Motor neuron (in vitro differentiated cells): ENCODE results near the gene SLC4A1. TPM values are rescaled to one million over a fixed set of nuclear protein-coding genes. Genes with fewer than 3 reads are reported as not detected.
A peak's percentile ranks its signal among the peaks of the same experiment; 100 is the strongest.

ENCODE experiments used
- ATAC-seq, 8 experiments: fragments of 200-7000 bp; cut with Tn5 transposase; replicated peaks in 6 of 8; 2 replicates each; pipeline ENCODE4 v1.8.0; 2021; ENCODE audit warnings: mild to moderate bottlenecking in 8 of 8, moderate library complexity in 8 of 8
- H3K27ac ChIP-seq, 2 donors: fragments of 250-450 bp; sonication (Bioruptor Pico); 2 replicates each; pipeline ENCODE4 v1.9.0; 2021; ENCODE audit warnings: antibody characterized with exemption in 2 of 2, mild to moderate bottlenecking in 2 of 2, moderate library complexity in 1 of 2
- H3K4me1 ChIP-seq, 2 donors: fragments of 250-450 bp; sonication (Bioruptor Pico); replicated peaks in 1 of 2; 2 replicates each; pipeline ENCODE4 v1.6.1; 2021; ENCODE audit warnings: antibody characterized with exemption in 2 of 2, mild to moderate bottlenecking in 2 of 2, moderate library complexity in 1 of 2
- H3K4me3 ChIP-seq, 5 donors: fragments of 250-450 bp; sonication (Bioruptor Pico); 2 replicates each; pipeline ENCODE4 v1.9.0; 2021; ENCODE audit warnings: antibody characterized with exemption in 5 of 5, mild to moderate bottlenecking in 5 of 5, moderate library complexity in 4 of 5
- WGBS, 10 experiments: fragments of 450-650 bp; shearing (Covaris generic); methylation state at CpG; one replicate each; pipeline ENCODE4 v1.0.0; 2022; 5-methylcytosine and 5-hydroxymethylcytosine counted together
- in situ Hi-C, 9 experiments: fragments of 400-800 bp; cut with MboI; loops; one replicate each; pipeline ENCODE4 v1.15.0; 2021; ENCODE audit warnings: low sequenced_read_pairs in 9 of 9, low pct_unique_long_range_greater_than_20kb in 2 of 9; ENCODE audit not compliant: unreplicated experiment in 9 of 9
- total RNA-seq, 8 experiments: library from RNA; unstranded; fragments of 300-600 nt; gene quantifications; 2 replicates each; pipeline versions ENCODE4 v1.2.3 to v1.2.4, GENCODE V29; 2022

Gene SLC4A1
- total RNA-seq, 8 experiments from 2014 or later: 0.05 to 0.62 (median 0.10) TPM; not detected in 1

GRCh38 chr17:44309472-44309871 is 41.5 kb upstream of the SLC4A1 start:
- Histone ChIP-seq H3K27ac (peak overlapping the region in 1 of 2 donors; percentile 52), H3K4me3 (peak overlapping the region; percentile 40 to 60 (median 56)), H3K4me1 (peaks cover 20 to 34% of the 10 kb centered on the region in 2 donors)
- in situ Hi-C loops: loop anchor here in 1 of 9 experiments (10.0 kb wide), 1 partner anchor 85 kb away; no protein-coding TSS in a partner anchor
- no peak for ATAC-seq
- 14 to 20% methylated on average over 1 of the region's 5 CpGs; no CpG with 5 or more reads in 8 of the 10 experiments for WGBS, 10 experiments

- 0% methylated on average over 7 of the region's 15 CpGs; no CpG with 5 or more reads in 9 of the 10 experiments for WGBS, 10 experiments
Observed at GRCh38 chr17:44308865-44309264, 40.9 kb upstream of the SLC4A1 start.

GRCh38 chr17:44308320-44308818 is 40.4 kb upstream of the SLC4A1 start, which contains the start of gene RUNDC3A:
RUNDC3A (plus strand) TSS chr17:44308601; CDS start chr17:44308833, 232 bp downstream.
- peak; percentile 88 to 94 (median 92) for ATAC-seq
- Histone ChIP-seq H3K4me3 (peak within 1 kb of the TSS; percentile 40 to 60 (median 56)), H3K27ac (peak within 1 kb of the TSS; percentile 71 to 86), H3K4me1 (peaks cover 20 to 34% of the 10 kb centered on the region in 2 donors)
- no CpG with 5 or more reads among the region's 39 CpGs for WGBS, 10 experiments
- in situ Hi-C loops: loop anchor here in 1 of 9 experiments (10.0 kb wide), 1 partner anchor 84 kb away; no protein-coding TSS in a partner anchor

More at GRCh38 chr17:44308865-44309264, 40.9 kb upstream of the SLC4A1 start:
- in situ Hi-C loops: loop anchor here in 1 of 9 experiments (10.0 kb wide), 1 partner anchor 84 kb away; no protein-coding TSS in a partner anchor
- ATAC-seq: peak in 6 of 8 experiments; percentile 3 to 26 (median 10)
- H3K27ac ChIP-seq: peak overlapping the region; percentile 52 to 86
- H3K4me3 ChIP-seq: peak overlapping the region; percentile 40 to 60 (median 56)
- H3K4me1 ChIP-seq: peaks cover 20 to 34% of the 10 kb centered on the region in 2 donors

- H3K27ac ChIP-seq: peak overlapping the region; percentile 71 to 86
- peak overlapping the region; percentile 40 to 60 (median 56) for H3K4me3 ChIP-seq
Observed at GRCh38 chr17:44307387-44308186, 39.7 kb upstream of the SLC4A1 start.

GRCh38 chr17:44304651-44305050 is 36.7 kb upstream of the SLC4A1 start:
- Histone ChIP-seq H3K27ac (no peak overlapping the region), H3K4me3 (no peak overlapping the region), H3K4me1 (peaks cover 5 to 10% of the 10 kb centered on the region in 2 donors)
- in situ Hi-C loops: loop anchor here in 1 of 9 experiments (10.0 kb wide), 1 partner anchor 80 kb away; no protein-coding TSS in a partner anchor
- ATAC-seq: no peak

More at GRCh38 chr17:44307387-44308186, 39.7 kb upstream of the SLC4A1 start:
- peak; percentile 73 to 90 (median 80) for ATAC-seq
- in situ Hi-C loops: loop anchor here in 1 of 9 experiments (10.0 kb wide), 1 partner anchor 83 kb away; no protein-coding TSS in a partner anchor
- peaks cover 20 to 34% of the 10 kb centered on the region in 2 donors for H3K4me1 ChIP-seq
- whole genome bisulfite sequencing, 10 experiments: 0 to 10% (median 0%) methylated on average over 1 to 5 of the region's 26 CpGs; no CpG with 5 or more reads in 4 of the 10 experiments

- 21 to 69% (median 44%) methylated on average over 1 to 2 of the region's 3 CpGs; no CpG with 5 or more reads in 5 of the 10 experiments for WGBS, 10 experiments
- in situ Hi-C loops: no loop called here
Observed at GRCh38 chr17:44297975-44298374, 30.0 kb upstream of the SLC4A1 start.

GRCh38 chr17:44293509-44294226 is 25.7 kb upstream of the SLC4A1 start:
- WGBS, 10 experiments: 23 to 90% (median 79%) methylated on average over 4 to 6 of the region's 9 CpGs; no CpG with 5 or more reads in 4 of the 10 experiments
- Histone ChIP-seq H3K4me3 (no peak overlapping the region), H3K4me1 (no peaks in the 10 kb centered on the region), H3K27ac (no peak overlapping the region)
- in situ Hi-C loops: no loop called here
- ATAC-seq: no peak

More at GRCh38 chr17:44297975-44298374, 30.0 kb upstream of the SLC4A1 start:
- no peak overlapping the region for H3K4me3 ChIP-seq
- no peak for ATAC-seq
- no peak overlapping the region for H3K27ac ChIP-seq
- H3K4me1 ChIP-seq: no peaks in the 10 kb centered on the region

- Histone ChIP-seq H3K27ac (no peak overlapping the region), H3K4me1 (no peaks in the 10 kb centered on the region), H3K4me3 (no peak overlapping the region)
- ATAC-seq: no peak
- in situ Hi-C loops: no loop called here
- 17 to 83% (median 59%) methylated on average over 1 to 8 of the region's 8 CpGs; no CpG with 5 or more reads in 1 of the 10 experiments for WGBS, 10 experiments
Observed at GRCh38 chr17:44287651-44288050, 19.7 kb upstream of the SLC4A1 start.

- Histone ChIP-seq H3K4me1 (no peaks in the 10 kb centered on the region), H3K4me3 (no peak overlapping the region), H3K27ac (no peak overlapping the region)
- in situ Hi-C loops: no loop called here
- no peak for ATAC-seq
- WGBS, 10 experiments: 50 to 100% (median 83%) methylated on average over 1 to 3 of the region's 4 CpGs; no CpG with 5 or more reads in 3 of the 10 experiments
Observed at GRCh38 chr17:44284024-44284400, 16.1 kb upstream of the SLC4A1 start.

GRCh38 chr17:44283344-44284023 is 15.5 kb upstream of the SLC4A1 start:
- 60 to 92% (median 86%) methylated on average over 1 to 2 of the region's 8 CpGs; no CpG with 5 or more reads in 7 of the 10 experiments for WGBS, 10 experiments
- no peak for ATAC-seq
- Histone ChIP-seq H3K4me1 (no peaks in the 10 kb centered on the region), H3K27ac (no peak overlapping the region), H3K4me3 (no peak overlapping the region)
- in situ Hi-C loops: no loop called here

- 17 to 63% (median 28%) methylated on average over 1 to 2 of the region's 3 CpGs; no CpG with 5 or more reads in 6 of the 10 experiments for WGBS, 10 experiments
- H3K4me1 ChIP-seq: no peaks in the 10 kb centered on the region
- no peak for ATAC-seq
- H3K27ac ChIP-seq: no peak overlapping the region
- in situ Hi-C loops: no loop called here
- H3K4me3 ChIP-seq: no peak overlapping the region
Observed at GRCh38 chr17:44282264-44282663, 14.3 kb upstream of the SLC4A1 start.

- in situ Hi-C loops: no loop called here
- 60 to 83% (median 64%) methylated on average over 1 to 2 of the region's 2 CpGs; no CpG with 5 or more reads in 6 of the 10 experiments for WGBS, 10 experiments
- no peaks in the 10 kb centered on the region for H3K4me1 ChIP-seq
- H3K27ac ChIP-seq: no peak overlapping the region
- no peak overlapping the region for H3K4me3 ChIP-seq
- no peak for ATAC-seq
Observed at GRCh38 chr17:44281570-44281969, 13.6 kb upstream of the SLC4A1 start.
